Epithelial cell of esophagus (primary cell): ENCODE data around the gene TBL3.

Experiments used
- DNase-seq: peaks from one replicate; pipeline ENCODE4 v3.0.0; 2010; ENCODE audit warnings: low read depth
- H3K4me3 ChIP-seq: 2 replicates; pipeline ENCODE4 v1.5.1; 2011; ENCODE audit warnings: mild to moderate bottlenecking, low read length, control low read depth
- TF ChIP-seq, protein P1 (sequence below): IDR thresholded peaks from 2 replicates; pipeline ENCODE4 v1.5.1; 2011; ENCODE audit warnings: low read depth, mild to moderate bottlenecking, low read length, control low read depth, inconsistent platforms; ENCODE audit not compliant: insufficient read depth; ENCODE audit errors: missing control alignments

The TBL3 gene

DNA sequence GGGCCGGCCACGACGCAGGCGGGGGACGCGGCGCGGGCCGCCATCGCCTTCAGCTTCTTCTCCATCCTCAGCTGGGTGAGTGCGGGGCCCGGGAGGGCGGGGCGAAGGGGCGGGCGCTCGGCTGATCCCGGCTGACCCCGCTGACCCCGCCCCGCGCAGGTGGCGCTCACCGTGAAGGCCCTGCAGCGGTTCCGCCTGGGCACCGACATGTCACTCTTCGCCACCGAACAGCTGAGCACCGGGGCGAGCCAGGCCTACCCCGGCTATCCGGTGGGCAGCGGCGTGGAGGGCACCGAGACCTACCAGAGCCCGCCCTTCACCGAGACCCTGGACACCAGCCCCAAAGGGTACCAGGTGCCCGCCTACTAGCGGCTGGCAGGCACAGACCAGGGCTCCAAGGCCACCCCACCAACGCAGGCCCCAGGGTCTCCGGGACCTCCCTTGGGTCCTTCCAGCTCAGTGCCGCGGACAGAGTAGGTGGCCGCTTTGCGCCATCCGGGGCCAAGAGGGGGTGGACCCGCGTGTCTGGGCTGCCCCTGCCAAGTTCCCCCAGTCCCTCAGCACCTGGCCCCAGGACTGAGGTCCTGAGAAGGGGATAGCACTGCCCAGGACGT, 21.0 kb downstream of the TBL3 start:
- TF ChIP-seq, protein P1, sequence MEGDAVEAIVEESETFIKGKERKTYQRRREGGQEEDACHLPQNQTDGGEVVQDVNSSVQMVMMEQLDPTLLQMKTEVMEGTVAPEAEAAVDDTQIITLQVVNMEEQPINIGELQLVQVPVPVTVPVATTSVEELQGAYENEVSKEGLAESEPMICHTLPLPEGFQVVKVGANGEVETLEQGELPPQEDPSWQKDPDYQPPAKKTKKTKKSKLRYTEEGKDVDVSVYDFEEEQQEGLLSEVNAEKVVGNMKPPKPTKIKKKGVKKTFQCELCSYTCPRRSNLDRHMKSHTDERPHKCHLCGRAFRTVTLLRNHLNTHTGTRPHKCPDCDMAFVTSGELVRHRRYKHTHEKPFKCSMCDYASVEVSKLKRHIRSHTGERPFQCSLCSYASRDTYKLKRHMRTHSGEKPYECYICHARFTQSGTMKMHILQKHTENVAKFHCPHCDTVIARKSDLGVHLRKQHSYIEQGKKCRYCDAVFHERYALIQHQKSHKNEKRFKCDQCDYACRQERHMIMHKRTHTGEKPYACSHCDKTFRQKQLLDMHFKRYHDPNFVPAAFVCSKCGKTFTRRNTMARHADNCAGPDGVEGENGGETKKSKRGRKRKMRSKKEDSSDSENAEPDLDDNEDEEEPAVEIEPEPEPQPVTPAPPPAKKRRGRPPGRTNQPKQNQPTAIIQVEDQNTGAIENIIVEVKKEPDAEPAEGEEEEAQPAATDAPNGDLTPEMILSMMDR, result no peak
- H3K4me3 ChIP-seq, result no peak overlapping the region
- no peak for DNase-seq

DNA sequence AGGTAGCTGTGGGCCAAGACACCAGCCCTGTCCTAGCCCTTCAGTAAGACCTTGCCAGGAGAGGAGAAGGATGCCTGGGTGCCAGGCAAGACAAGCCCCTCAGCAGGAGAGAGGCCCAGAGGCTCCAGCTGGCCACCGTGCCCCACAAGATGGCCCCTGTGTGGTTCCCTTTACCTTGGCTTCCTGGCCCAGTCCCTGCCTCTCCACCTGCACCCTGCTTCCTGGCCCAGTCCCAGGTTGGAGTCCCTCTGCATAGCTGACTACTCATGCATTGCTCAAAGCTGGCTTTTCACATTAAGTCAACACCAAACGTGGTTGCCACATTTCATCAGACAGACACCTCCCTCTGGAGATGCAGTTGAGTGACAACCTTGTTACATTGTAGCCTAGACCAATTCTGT, 21.9 kb downstream of the TBL3 start:
- TF ChIP-seq, protein P1, result no peak
- no peak overlapping the region for H3K4me3 ChIP-seq
- DNase-seq, result peak; percentile 92

DNA sequence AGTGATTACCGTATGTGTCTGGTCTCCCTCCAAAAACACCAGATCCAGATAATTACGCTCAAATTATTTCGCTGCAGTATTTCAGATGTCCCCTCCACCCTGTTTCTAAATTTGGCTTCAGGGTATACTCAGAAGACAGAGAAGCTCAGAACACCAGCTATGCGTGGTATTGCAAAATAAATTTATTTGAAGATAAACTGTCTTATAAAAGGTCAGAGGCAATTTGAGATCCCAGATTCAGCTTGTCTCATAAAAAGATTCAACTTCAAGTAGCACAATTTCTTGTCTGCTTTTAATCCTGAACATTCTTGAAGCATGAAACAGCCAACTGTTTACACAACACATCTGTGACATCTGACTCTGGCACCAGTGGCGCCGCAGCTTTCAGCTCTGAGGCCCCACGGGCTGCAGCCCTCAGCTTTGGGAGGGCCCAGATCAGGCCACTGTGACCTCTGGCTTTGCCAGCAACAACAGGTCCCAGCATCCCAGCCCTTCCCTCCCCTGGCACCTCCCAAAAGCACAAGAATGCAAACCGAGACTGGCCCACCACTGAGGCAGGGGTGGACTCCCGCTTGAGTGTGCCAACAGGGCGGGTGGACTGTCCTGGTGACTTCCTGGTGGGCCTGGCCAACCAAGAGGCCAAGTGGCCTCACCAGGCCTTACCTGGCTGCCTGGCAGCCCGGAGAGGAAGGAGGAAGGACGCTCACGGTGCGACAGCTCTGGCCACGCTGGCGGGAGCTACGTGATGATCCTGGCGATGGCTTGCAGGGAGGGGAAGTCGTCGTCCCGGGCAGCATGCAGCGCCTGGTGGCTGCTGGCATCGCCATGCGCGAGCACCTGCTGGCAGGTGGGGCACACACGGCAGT, 25.9 kb downstream of the TBL3 start:
- no peak overlapping the region for H3K4me3 ChIP-seq
- TF ChIP-seq, protein P1, result no peak
- no peak for DNase-seq

DNA sequence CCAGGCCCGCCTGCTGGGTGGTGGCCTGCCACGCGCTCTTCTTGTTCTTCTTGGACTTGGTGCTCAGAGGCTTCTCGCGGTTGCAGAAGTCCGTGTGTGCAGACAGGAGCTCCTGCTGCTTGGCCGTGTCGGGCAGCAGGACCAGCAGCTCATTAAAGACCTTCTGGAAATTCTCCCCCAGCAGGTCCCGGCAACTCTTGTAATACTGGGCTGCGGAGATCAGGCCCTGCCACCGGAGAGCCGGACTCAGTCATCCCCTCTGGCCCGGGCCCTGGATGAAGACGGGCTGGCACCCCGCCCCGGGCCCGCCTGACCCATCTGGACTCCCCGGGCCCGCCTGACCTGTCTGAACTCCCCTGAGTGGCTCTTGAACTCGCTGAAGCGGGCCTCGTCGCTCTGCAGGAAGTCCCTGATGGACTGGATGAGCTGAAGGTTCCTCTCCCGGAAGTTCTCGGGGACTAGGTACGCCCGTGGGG, 26.5 kb downstream of the TBL3 start:
- no peak for DNase-seq
- no peak overlapping the region for H3K4me3 ChIP-seq
- TF ChIP-seq, protein P1, result no peak

DNA sequence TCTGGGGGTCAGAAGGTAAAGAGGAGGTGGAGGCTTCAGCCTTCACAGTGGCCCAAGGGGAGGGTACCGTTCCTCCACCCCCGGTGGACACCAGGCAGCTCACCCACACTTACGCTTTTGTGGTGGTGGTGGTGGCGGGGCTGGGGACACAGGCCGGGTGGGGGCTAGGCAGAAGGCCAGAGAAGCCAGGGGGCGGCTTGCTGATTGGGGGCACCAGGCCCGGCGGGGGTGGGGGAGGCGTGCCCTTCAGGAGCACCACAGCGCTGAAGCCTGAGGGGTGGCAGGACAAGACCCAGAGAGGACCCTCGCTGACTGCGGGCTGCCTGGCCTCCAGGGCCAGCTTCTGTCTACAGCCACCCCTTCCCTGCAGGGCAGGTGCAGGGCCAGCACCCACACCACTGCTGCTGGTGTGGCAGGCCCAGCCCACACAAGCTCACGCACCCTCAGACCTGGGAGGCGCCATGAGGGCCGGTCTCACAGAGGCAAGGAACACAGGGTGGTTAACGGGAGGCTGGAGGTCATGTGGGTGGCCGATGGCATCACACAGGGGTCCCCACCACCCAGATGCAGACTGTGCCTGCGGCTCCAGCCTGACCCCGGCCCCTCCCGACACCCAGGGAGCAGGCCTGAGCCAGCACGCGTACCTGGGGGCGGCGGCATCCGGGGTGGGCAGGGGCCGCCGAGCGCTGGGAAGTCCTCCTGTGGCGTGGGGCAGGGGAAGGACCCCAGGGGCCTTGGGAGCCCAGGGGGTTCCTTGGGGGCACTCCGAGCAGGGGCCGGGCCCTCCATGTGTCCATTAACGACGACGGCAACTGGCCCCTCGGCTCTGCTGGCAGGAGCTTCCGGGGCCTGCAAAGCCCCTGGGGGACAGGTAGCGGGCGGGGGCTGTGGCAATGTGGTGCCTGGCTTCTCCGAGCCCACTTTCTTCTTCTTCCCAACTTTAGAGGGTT, 27.3 kb downstream of the TBL3 start:
- no peak overlapping the region for H3K4me3 ChIP-seq
- TF ChIP-seq, protein P1, result no peak
- DNase-seq, result no peak

DNA sequence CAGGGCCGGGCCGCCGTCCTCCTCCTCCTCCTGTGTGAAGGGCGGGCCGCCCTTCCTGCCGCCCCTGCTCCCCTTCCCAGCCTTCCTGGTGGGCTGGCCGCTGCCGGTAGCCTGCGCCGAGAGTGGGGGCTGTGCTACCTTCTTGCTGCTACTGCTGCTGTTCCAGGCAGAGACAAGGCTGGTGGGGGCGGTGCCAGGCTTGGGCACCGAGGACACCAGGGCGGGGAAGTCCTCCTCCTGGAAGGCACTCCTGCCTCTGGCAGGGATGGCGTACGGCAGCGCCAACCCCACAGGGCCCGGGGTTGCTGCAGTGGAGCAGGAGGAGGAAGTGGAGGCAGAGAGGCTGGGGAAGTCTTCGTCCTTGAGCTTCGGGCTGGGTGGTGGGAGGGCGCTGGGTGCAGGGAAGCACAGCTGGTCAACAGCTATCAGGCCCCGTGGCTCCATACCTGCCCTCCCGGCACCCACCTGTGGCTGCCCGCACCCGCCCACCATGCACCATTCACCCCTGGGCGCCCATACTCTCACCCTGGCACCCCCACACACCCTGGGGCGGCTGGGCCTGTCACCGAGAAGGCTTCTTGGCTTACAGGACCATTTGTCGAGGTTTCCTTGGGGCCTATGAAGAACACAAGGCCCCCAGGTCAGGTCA, 28.1 kb downstream of the TBL3 start:
- no peak overlapping the region for H3K4me3 ChIP-seq
- DNase-seq, result no peak
- TF ChIP-seq, protein P1, result no peak
